Brain microvascular endothelial cell (primary cell): ENCODE data around the gene CEP112.

Experiments
- DNase-seq: peaks from one replicate; pipeline ENCODE4 v3.0.0-alpha.2; 2020
- H3K27ac ChIP-seq: fragments of 250-450 bp; sonication (Bioruptor Pico); 2 replicates; pipeline ENCODE4 v1.5.1; 2020; ENCODE audit warnings: mild to moderate bottlenecking, moderate library complexity
- H3K27me3 ChIP-seq: fragments of 250-450 bp; sonication (Bioruptor Pico); replicated peaks from 2 replicates; pipeline ENCODE4 v1.5.1; 2020; ENCODE audit warnings: mild to moderate bottlenecking
- H3K36me3 ChIP-seq: fragments of 250-450 bp; sonication (Bioruptor Pico); replicated peaks from 2 replicates; pipeline ENCODE4 v1.5.1; 2020; ENCODE audit warnings: mild to moderate bottlenecking
- H3K4me3 ChIP-seq: 2 replicates; pipeline ENCODE4 v1.5.1; 2011; ENCODE audit warnings: low read depth, mild to moderate bottlenecking, control low read depth, low read length, moderate library complexity
- in situ Hi-C: cut with HindIII; loops from 2 replicates; pipeline ENCODE4 v1.10.0; 2017; ENCODE audit warnings: low sequenced_read_pairs, low pct_ligation_motif_present
- TF ChIP-seq, protein P1 (sequence below): IDR thresholded peaks from 2 replicates; pipeline ENCODE4 v1.5.1; 2011; ENCODE audit warnings: low read depth, mild to moderate bottlenecking, moderate library complexity, low read length, control low read depth, inconsistent platforms; ENCODE audit errors: missing control alignments

The CEP112 gene

DNA sequence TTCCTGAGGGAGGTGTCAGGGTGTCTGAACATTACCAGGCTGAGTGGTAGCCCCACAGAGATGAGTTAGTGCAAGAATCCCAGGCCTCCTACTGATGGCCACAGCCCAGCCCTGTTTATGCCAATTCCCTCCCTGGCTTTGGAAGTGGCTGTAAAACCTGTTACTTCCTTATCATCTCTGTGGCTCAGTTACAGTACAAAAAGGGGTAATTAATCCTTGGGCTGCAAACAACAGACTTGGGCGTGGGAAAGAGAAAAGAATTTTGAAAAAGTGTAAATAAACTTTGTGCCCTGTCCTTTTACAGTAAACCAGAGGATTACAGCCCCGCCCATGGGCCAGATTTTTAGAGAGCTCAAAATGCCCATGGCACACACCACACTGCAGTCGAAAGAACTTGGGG, 557.4 kb downstream of the CEP112 start:
- no peak overlapping the region for H3K4me3 ChIP-seq
- H3K27me3 ChIP-seq: no peaks in the 10 kb centered on the region
- DNase-seq: no peak
- no peak overlapping the region for H3K27ac ChIP-seq
- TF ChIP-seq, protein P1, sequence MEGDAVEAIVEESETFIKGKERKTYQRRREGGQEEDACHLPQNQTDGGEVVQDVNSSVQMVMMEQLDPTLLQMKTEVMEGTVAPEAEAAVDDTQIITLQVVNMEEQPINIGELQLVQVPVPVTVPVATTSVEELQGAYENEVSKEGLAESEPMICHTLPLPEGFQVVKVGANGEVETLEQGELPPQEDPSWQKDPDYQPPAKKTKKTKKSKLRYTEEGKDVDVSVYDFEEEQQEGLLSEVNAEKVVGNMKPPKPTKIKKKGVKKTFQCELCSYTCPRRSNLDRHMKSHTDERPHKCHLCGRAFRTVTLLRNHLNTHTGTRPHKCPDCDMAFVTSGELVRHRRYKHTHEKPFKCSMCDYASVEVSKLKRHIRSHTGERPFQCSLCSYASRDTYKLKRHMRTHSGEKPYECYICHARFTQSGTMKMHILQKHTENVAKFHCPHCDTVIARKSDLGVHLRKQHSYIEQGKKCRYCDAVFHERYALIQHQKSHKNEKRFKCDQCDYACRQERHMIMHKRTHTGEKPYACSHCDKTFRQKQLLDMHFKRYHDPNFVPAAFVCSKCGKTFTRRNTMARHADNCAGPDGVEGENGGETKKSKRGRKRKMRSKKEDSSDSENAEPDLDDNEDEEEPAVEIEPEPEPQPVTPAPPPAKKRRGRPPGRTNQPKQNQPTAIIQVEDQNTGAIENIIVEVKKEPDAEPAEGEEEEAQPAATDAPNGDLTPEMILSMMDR: no peak
- in situ Hi-C loops: no loop called here
- no peaks in the 10 kb centered on the region for H3K36me3 ChIP-seq

DNA sequence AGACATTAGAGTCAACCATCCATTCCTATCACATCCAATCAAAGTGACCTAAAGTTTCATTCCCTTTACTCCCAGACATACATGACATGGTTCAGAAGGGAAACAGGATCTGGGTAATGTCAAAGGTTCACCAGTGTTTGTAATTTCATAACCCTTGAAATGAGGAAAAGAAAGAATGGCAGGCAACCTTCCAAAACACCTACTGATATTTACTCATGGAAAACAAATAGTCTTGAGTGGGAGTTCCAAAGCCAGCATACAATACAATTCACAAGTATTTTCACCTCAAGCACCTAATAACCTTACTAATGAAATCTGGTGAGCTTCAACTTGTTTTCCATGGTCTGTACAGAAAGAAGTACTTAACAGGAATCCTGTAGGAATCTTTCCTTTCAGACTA, 557.9 kb downstream of the CEP112 start:
- Histone ChIP-seq H3K27me3 (no peaks in the 10 kb centered on the region), H3K27ac (no peak overlapping the region), H3K4me3 (no peak overlapping the region), H3K36me3 (no peaks in the 10 kb centered on the region)
- DNase-seq: no peak
- TF ChIP-seq, protein P1: no peak
- in situ Hi-C loops: no loop called here

DNA sequence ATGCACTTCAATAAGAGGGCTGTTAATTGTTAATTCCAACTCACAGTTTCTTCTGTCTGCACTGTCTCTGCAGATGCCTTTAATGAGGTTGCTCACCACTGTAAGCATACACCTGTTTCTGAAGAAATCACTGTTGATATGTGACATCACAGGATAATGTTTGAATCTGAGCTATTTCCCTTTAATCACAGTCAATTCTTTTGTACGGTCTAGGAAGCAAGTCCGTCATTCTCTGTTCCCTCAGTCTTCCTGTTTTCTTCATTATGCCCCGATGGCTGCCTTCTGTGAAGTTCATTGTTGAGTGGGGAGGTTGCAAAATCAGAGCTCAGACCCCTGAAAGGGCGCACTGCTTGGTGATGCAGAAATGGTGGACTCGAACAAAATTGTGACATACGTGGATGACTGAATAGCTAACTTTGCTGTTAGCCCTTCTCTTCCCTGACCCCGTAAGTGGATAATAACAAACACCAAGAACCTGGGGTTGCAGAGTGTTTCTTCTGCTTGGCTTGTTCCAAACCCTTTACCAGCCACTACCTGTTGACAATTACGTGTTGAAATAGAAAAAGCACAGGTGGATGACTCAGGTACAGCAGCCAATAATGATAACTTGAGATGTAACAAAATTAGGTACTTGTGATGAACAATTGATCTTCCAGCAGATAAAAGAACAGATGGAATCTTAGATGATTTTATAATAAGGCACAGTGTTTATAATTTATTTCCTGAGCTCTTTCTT, 558.6 kb downstream of the CEP112 start:
- TF ChIP-seq, protein P1: no peak
- in situ Hi-C loops: no loop called here
- no peak for DNase-seq
- Histone ChIP-seq H3K4me3 (no peak overlapping the region), H3K27me3 (no peaks in the 10 kb centered on the region), H3K36me3 (no peaks in the 10 kb centered on the region), H3K27ac (no peak overlapping the region)

DNA sequence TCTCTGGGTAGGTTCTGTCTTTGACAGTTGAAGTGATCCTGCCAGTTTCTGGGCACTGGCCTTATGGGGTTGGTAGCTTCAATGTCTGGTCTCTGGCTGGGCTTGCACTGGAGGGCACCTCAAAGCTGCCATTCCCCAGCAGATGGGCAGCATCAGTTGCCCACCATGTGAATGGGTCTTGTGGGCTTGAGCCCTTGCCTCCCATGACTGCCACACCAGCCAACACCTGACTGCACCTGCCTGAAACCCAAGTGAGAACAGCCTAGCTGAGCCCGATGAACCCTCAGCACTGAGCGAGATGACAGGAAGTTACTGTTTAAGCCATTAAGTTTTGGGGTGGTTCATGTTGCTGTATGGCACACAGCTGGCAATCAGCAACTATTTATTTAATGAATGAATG, 561.4 kb downstream of the CEP112 start:
- TF ChIP-seq, protein P1: no peak
- Histone ChIP-seq H3K4me3 (no peak overlapping the region), H3K36me3 (no peaks in the 10 kb centered on the region)

DNA sequence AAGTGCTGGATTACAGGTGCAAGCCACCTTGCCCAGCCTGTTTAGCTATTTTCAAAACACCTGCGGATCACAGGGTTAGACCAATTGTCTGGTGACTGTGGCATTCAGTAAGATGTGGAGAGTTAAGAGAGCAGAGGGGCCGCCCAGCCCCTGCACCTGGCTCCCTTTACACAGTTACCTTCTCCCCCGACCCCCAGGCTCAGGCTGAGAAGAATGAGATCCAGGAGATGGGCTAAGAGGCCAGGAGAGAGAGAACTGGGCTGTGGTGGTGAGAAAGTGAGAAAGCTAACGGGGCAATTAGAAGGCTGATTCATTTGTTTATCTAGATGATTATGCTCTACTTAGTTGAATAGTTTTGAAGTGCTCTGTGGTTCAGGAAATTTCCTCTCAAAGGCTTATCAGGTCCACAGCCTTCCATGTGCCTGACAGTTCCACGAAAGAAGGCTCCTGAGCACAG, 562.7 kb downstream of the CEP112 start:
- in situ Hi-C loops: no loop called here
- TF ChIP-seq, protein P1: no peak
- DNase-seq: no peak
- Histone ChIP-seq H3K36me3 (no peaks in the 10 kb centered on the region), H3K4me3 (no peak overlapping the region), H3K27ac (no peak overlapping the region), H3K27me3 (no peaks in the 10 kb centered on the region)

More for the DNA sequence above, 561.4 kb downstream of the CEP112 start:
- H3K27me3 ChIP-seq: no peaks in the 10 kb centered on the region
- no peak overlapping the region for H3K27ac ChIP-seq
- DNase-seq: no peak
- in situ Hi-C loops: no loop called here

DNA sequence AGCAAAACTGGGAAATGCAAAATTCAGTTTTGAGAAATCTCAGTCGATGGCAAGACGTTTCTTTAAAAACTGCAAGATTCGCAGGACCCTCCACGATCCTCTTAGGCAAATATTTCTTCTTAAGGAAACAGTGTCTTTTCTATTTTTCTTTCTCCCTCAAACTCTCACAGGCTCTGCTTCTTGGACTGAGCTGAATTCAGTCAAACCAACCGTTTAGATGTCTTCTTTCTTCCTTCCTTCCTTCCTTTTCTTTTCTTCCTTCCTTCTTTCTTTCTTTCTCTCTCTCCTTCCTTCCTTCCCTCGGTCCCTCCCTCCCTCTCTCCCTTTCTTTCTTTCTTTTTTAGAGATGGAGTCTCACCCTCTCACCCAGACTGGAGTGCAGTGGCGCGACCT, 563.3 kb downstream of the CEP112 start:
- H3K27ac ChIP-seq: peak overlapping the region; percentile 35
- no peaks in the 10 kb centered on the region for H3K36me3 ChIP-seq
- H3K4me3 ChIP-seq: no peak overlapping the region
- TF ChIP-seq, protein P1: no peak
- in situ Hi-C loops: no loop called here
- no peaks in the 10 kb centered on the region for H3K27me3 ChIP-seq
- no peak for DNase-seq
